ENCODE data around the gene ULBP2. TPM values are rescaled to one million over a fixed set of nuclear protein-coding genes. Genes with fewer than 3 reads are reported as not detected.

ULBP2 gene
- total RNA-seq, 1 experiment from 2014 or later = 4.9 TPM

DNA sequence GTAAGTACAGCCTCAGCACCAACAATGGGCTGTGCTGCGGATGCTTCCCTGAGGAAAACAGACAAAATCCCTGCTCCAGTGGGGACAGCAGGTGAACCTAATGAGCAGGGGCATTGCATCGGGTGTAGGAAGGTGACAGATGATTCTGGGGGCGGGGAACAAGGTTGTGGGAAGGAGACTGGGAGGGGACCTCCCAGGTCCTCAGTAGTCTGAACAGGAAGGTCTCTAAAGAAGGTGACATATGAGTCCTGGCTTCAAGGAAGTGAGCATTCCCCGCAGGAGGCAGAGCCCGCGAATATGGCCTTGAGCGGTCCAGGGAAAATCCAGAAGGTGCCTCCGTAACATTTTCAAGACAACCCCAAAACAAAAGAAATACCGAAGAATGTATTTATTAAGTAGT, 41.3 kb downstream of the ULBP2 start:
- Mint-ChIP-seq H3K9me3 (ENCODE audit: unreplicated experiment) (no peaks in the 10 kb centered on the region), H3K27me3 (ENCODE audit: insufficient read depth, unreplicated experiment) (peaks cover 23% of the 10 kb centered on the region), H3K36me3 (ENCODE audit: insufficient read depth, unreplicated experiment) (no peaks in the 10 kb centered on the region), H3K27ac (ENCODE audit: unreplicated experiment) (no peak overlapping the region), H3K4me3 (ENCODE audit: unreplicated experiment) (no peak overlapping the region), H3K4me1 (ENCODE audit: low read depth, unreplicated experiment) (no peaks in the 10 kb centered on the region)
- CTCF ChIA-PET = no interaction called here
- no peaks in the 10 kb centered on the region; the same call in 1 of the 2 replicates for H3K27me3 ChIP-seq (replicated peaks; ENCODE audit: control insufficient read depth, insufficient read depth, low read length)
- BruUV-seq (replicated peaks) = no TSS peak
- H3K9me3 ChIP-seq = no peaks in the 10 kb centered on the region
- DNase-seq = no peak
- H3K4me1 ChIP-seq = no peaks in the 10 kb centered on the region
- no peak overlapping the region for H3K4me3 ChIP-seq (ENCODE audit: low read depth, low read length)
- intact Hi-C loops (cut with micrococcal nuclease; ENCODE audit: unreplicated experiment) = no loop called here
- POLR2A ChIA-PET = no interaction called here
- TF ChIP-seq, protein P1, sequence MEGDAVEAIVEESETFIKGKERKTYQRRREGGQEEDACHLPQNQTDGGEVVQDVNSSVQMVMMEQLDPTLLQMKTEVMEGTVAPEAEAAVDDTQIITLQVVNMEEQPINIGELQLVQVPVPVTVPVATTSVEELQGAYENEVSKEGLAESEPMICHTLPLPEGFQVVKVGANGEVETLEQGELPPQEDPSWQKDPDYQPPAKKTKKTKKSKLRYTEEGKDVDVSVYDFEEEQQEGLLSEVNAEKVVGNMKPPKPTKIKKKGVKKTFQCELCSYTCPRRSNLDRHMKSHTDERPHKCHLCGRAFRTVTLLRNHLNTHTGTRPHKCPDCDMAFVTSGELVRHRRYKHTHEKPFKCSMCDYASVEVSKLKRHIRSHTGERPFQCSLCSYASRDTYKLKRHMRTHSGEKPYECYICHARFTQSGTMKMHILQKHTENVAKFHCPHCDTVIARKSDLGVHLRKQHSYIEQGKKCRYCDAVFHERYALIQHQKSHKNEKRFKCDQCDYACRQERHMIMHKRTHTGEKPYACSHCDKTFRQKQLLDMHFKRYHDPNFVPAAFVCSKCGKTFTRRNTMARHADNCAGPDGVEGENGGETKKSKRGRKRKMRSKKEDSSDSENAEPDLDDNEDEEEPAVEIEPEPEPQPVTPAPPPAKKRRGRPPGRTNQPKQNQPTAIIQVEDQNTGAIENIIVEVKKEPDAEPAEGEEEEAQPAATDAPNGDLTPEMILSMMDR (IDR thresholded peaks at IDR 0.05; ENCODE audit: insufficient read depth in 1 of 2, low read depth in 1 of 2, low read length in 1 of 2, severe bottlenecking in 1 of 2, unreplicated experiment in 1 of 2) = no peak
- no peaks in the 10 kb centered on the region for H3K36me3 ChIP-seq (ENCODE audit: control insufficient read depth, insufficient read depth, low read length)

DNA sequence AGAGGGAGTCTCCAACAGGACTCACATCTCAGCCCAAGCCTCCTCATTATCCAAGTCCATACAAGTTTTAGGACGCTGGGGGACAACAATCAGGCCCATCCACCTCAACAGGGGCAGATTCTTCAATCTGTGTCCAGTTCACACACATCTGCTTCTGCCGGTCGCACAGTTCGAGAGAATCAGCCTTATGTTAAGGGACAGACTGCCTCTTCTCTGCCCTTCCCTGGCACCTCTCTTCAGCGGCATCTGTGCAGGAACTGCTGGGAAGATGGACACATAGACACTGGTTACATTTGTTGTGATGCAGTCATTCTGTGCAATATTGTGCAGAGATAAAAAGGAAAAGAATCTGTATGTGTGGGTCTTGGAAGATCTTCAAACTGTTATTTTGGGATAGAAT, 43.0 kb downstream of the ULBP2 start:
- Mint-ChIP-seq H3K36me3 (ENCODE audit: insufficient read depth, unreplicated experiment) (no peaks in the 10 kb centered on the region), H3K4me3 (ENCODE audit: unreplicated experiment) (no peak overlapping the region), H3K4me1 (ENCODE audit: low read depth, unreplicated experiment) (peaks cover under 1% of the 10 kb centered on the region), H3K9me3 (ENCODE audit: unreplicated experiment) (no peaks in the 10 kb centered on the region), H3K27me3 (ENCODE audit: insufficient read depth, unreplicated experiment) (peaks cover 33% of the 10 kb centered on the region), H3K27ac (ENCODE audit: unreplicated experiment) (no peak overlapping the region)
- no peak for DNase-seq
- no peaks in the 10 kb centered on the region for H3K9me3 ChIP-seq
- intact Hi-C loops (cut with micrococcal nuclease; ENCODE audit: unreplicated experiment) = no loop called here
- H3K4me1 ChIP-seq = no peaks in the 10 kb centered on the region; the same call in 1 of the 2 replicates
- H3K4me3 ChIP-seq (ENCODE audit: low read depth, low read length) = no peak overlapping the region
- ChIA-PET CTCF (no interaction called here), POLR2A (no interaction called here)
- TF ChIP-seq, protein P1 (IDR thresholded peaks at IDR 0.05; ENCODE audit: insufficient read depth in 1 of 2, low read depth in 1 of 2, low read length in 1 of 2, severe bottlenecking in 1 of 2, unreplicated experiment in 1 of 2) = no peak
- H3K27me3 ChIP-seq (replicated peaks; ENCODE audit: control insufficient read depth, insufficient read depth, low read length) = peaks cover 4% of the 10 kb centered on the region
- BruUV-seq (replicated peaks) = no TSS peak
- no peaks in the 10 kb centered on the region for H3K36me3 ChIP-seq (ENCODE audit: control insufficient read depth, insufficient read depth, low read length)

DNA sequence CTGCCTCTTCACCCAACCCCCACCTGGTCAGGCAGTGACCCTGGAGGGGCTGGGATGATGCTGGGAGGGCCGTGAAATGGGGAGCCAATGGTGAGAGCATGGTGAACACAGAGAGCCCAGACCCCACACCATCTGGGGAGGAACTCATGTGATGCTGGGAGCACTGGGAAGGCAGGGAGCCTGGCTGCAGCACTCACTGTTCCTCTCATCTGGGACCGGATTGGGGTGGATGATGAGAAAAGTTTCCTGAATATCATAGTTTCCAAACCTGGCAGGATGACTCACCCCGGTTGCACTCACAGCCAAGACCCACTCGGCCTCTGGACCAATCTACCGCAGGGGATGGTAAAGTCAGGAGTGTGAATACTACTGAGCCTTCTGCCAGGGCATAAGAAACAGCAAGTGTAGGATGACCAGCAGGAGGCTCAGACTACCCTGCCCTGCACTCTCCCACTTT, 43.7 kb downstream of the ULBP2 start:
- no peak overlapping the region for H3K27ac Mint-ChIP-seq (ENCODE audit: unreplicated experiment)
- ChIA-PET CTCF (no interaction called here), POLR2A (no interaction called here)
- H3K4me3 Mint-ChIP-seq (ENCODE audit: unreplicated experiment) = no peak overlapping the region
- H3K27me3 Mint-ChIP-seq (ENCODE audit: insufficient read depth, unreplicated experiment) = peaks cover 40% of the 10 kb centered on the region
- peaks cover 8% of the 10 kb centered on the region for H3K27me3 ChIP-seq (replicated peaks; ENCODE audit: control insufficient read depth, insufficient read depth, low read length)
- no peaks in the 10 kb centered on the region; the same call in 1 of the 2 replicates for H3K4me1 ChIP-seq
- DNase-seq = no peak
- H3K9me3 ChIP-seq = no peaks in the 10 kb centered on the region
- H3K4me3 ChIP-seq (ENCODE audit: low read depth, low read length) = no peak overlapping the region
- TF ChIP-seq, protein P1 (IDR thresholded peaks at IDR 0.05; ENCODE audit: insufficient read depth in 1 of 2, low read depth in 1 of 2, low read length in 1 of 2, severe bottlenecking in 1 of 2, unreplicated experiment in 1 of 2) = no peak
- H3K9me3 Mint-ChIP-seq (ENCODE audit: unreplicated experiment) = no peaks in the 10 kb centered on the region
- intact Hi-C loops (cut with micrococcal nuclease; ENCODE audit: unreplicated experiment) = no loop called here
- no peaks in the 10 kb centered on the region for H3K36me3 ChIP-seq (ENCODE audit: control insufficient read depth, insufficient read depth, low read length)
- H3K36me3 Mint-ChIP-seq (ENCODE audit: insufficient read depth, unreplicated experiment) = no peaks in the 10 kb centered on the region
- BruUV-seq (replicated peaks) = no TSS peak
- peaks cover 8% of the 10 kb centered on the region for H3K4me1 Mint-ChIP-seq (ENCODE audit: low read depth, unreplicated experiment)

Data from Caco-2 (cell line).